Fibroblast of skin of back (primary cell): Measurements from ENCODE around the gene DOK4.
A peak's percentile ranks its signal among the peaks of the same experiment; 100 is the strongest.

Source experiments
- DNase-seq: peaks from one replicate; pipeline ENCODE4 v3.0.0-alpha.2; 2013

DOK4 gene

DNA sequence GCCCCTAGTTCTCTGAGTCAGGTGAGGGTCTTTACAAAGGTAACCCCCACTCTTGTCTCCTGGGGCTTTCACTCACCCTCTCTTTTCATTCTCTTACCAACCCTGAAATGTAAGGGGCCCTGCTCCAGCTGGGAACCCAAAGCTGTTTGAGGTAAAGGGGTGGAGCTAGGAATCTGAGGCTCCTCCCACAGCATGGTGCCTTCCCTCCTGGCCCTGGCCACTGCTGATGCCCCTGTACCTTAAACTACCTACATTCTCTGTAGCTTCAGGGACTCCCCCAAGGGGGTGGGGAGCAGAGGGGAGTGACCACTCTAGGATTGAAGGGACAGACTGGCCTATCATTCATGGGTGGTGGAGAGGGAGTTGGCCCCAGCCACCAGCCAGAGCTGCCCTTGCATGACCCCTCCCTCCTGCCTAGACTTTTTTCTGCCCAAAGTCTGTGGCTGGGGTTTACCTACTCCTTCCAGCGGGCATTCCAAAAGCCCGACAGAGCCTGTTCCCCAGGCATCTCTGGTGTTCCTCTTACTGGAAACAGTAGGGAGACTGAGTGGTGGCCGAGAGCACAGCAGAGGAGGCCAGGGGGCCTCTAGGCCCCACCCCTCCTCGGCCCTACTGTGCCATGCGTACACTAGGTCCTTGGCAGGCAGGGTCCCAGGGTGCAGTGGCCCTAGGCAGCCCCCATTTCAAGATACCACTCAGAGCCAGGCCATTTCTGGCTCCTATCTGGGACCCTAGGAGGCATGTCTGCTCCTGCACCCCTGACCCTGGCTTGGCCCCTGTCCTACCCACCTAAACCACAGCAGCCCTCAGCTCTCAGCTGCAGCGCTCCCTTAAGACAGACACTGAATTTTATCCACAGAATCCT is 9.5 kb downstream of the DOK4 start:
- no peak for DNase-seq

DNA sequence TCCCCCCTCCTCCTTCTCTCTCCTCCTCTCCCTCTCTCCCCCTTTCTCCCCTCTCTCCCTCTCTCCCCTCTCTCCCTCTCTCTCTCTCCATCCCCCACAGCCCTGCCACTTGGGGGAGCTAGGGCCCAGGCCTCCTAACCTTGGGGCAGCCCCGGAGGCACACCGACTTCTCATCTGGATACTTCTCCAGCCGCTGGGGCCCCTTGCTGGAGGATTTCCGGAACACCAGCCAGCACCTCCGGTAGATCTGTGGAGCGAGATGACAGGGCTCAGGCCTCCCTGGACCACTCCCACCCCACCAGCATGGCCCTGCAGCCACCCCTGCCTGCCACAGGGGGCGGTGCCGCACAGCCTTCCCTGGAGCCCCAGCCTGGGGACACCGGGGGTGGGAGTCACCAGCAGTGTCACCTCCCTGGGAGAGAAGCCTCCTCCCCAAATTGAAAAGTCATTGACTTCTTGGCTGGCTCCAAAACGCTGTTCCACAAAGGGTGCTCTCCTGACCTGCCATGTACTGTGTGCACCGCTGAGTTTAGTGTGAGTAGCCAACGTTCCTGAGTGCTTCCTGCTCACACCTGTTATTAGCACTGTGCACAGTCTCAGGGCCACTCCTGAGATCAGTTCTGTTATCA is 10.5 kb downstream of the DOK4 start:
- DNase-seq: peak; percentile 27

DNA sequence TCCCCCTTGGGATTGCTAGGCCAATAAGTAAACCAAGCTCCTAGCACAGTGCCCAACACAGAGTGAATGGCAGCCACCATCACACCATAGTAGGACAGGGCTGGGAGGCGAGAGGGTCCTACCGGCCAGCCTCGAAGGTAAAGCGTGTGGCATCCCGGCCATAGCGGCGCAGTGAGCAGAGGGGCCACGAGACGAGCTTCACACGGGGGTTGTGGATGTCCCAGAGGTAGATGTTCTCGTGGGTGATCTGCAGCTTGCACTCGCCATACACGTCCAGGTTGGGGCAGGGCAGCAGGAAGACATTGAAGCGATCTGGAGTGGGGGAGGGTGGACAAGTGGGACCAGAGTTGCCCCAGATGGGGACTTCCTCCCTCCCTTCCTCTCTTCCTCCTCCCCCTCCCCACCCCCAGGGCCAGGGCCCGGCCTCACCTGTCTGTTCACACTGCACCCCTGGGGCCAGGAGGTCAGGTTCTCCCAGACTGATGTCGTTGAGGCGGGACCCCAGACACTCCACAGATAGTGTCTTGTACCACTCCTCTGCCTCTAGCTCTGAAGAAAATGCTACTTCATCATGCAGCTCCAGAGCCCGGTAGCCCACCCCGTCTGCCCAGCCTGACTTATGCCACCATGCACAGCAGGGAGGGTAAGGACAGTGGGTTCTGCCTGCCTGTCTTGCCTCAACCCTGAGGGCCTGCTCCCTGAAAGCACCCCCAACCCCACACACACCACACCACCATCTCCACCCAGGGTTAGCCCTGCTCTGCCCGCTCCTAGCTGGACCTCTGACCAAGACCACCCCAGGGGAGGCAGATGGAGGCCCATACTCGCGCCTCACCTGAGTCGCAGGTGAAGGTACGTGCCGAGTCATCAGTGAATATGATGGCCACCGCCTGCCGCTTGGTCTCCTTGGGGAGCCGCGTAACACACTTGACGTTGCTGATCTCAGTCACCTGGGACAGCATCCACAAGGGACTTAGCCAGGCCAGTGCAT is 11.3 kb downstream of the DOK4 start:
- no peak for DNase-seq

DNA sequence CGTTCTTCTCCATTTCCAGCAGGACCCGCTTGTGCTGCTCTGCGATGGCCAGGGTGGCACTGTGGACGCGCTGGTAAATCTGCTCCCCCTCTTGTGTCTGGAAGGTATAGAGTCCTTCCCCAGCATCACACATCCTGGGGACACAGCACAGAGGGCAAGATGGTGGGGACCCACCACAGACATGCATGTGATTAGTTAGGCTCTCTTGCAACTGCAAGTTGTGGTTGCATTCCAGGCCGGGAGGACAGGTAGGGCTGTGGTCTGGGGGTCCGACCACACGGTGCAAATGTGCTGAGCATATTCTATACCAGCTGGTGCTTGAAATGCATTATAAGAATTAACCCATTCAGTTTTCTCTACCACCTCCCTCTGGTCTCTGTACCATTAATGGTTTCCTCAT is 12.4 kb downstream of the DOK4 start:
- no peak for DNase-seq

DNA sequence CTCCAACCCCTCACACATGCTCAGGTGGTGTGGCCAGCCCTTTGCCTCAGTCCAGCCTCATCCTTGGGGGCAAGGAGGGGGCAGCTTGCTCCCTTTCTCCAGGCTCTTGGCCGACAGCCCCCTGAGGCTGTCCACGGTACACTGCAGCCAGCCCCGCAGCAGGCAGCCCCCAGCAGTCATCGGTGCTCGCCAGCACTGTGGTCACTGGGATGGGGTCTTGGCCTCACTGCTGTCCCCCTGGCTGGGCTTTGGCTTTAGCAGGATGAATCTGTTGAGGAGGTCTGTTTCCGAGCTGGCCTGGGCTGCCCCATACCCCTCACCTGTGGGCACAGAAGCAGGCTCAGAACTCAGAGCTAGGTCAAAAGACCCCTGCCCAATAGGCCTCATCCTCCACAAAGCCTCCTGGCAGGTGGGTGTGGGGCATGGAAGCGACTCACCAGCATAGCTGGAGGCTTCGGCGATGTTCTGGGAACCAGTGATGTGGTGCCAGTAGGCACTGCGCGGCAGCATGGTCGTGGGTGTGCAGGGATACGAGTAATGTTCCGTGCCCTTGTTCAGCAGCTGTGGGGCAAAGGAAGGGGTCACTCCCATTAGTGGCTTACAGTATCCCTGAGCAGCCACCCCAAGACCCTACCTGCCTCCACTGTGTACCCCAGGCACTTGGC is 13.0 kb downstream of the DOK4 start:
- DNase-seq: no peak

DNA sequence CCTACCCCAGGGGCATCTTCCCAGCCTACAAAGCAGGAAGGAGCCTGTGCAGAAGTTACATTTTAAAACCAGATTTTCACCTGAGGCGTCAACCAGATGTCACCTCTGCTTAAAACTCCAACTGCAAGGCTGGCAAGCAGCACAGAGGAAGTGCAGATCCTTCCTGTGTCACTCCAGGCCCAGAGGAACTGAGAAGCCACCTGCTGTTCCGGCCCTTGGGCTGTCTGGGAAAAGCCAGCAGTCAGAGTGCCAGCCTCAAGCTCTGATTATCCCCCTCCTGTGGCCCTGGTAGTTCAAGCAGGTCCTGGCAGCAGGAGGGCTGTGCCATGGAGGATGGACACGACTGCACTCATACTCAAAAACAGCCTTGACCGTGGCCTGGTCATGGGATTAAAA is 13.6 kb downstream of the DOK4 start:
- no peak for DNase-seq

DNA sequence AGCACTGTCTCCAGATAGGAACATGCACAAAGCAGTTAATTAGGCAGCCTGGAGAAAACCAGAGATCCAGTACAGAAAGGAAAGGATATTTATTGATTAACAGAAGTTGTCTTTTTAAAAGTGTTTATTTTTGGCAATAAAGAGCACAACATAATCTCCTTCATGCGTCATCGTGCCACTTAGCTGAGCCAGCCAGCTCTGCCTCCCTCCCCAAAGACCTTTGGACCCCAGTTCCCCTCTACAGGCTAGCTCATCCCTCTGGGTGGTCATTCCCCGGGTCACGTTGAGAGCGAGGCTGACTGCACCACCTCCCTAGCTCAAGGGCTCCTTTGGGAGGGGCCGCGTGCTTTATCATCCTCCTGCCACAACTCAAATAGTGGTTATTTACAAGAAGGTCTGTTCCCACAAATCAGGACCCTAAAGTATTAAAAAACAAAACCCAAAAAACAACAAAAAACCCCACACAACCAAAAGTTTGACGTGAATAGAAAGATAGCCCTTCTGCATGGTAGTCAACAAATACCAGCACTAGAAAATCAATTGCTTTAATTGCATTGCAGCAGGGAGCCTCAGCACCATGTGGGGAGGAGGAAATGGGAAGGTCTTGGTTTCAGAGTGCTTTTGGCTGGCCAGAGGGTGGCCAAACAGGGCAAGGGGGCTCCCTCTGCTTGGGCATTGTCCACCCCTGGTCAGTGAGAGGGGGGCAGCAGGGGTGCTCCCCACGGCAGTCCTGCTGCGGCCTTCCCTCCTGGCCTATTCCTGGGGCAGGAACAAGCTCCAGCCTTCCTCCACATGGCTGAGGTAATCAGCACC is 14.2 kb downstream of the DOK4 start:
- no peak for DNase-seq

DNA sequence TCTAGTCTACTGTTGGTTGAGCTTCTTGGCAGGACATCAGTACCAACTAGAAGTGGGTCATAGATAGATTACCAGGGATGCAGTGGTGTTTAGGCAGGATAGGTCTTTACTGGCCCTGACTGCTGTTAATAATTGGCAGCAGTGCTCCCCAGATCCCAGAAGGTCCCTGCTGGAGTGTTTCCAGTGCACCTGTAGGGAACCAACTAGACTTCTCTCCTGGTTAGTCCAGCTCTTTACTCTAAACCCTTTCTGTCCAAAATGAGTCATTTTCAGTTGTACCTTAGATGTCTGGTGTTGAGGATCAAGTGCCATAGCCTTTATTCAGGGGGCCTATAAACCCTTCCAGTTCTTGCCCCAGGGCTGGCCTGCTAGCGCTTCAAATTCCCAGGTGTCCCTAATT is 15.1 kb downstream of the DOK4 start:
- no peak for DNase-seq

DNA sequence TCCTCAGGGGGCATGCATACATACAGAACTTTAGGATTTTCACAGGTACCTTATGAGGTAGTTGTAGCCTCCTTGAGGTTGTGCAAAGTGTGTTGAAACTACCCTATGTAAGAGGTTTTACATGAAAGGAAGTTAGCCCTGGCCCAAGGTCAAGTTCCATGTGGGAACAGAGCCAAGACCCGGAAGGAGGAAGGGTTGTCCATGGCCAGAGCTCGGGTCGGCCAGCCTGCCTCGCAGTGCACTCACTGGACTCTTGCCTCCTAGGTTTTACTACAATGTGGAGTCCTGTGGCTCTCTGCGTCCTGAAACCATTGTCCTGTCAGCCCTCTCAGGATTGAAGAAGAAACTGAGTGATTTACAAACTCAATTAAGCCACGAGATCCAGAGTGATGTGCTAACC is 15.6 kb downstream of the DOK4 start:
- no peak for DNase-seq

DNA sequence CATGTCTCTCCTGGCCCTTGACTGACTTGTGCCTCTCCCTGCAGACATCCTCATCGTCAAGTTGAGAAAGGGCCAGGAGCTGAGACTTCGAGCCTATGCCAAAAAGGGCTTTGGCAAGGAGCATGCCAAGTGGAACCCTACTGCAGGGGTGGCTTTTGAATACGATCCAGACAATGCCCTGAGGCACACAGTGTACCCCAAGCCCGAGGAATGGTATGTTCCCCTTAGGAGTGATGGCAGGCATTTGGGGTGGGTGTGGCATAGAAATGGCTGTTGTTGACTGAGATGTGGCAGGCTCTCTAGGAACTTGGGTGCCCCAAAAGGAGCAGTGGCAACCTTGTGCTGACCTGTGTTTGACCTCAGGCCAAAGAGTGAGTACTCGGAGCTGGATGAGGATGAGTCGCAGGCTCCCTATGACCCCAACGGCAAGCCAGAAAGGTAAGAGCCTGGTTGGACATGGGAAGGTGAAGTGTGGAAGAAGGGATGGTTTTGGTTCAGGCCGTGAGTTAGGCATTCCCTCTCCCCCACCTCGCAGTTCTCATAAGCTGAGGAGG is 16.3 kb downstream of the DOK4 start:
- no peak for DNase-seq

DNA sequence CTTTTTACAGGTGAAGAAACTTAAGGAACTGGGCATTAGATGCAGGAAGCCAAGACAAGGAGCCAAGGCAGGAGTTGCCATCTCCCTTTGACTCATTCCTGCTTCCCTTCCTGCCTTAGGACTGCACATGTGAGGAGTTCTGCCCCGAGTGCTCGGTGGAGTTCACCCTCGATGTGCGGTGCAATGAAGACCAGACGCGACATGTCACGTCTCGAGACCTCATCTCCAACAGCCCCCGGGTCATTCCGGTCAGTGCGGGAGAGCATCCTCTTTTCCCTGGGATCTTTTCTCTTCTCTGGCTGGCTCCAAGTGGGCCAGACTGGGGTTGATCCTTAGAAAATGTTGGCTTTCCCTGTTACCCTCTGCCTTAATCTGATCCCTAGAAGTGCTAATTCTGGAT is 17.2 kb downstream of the DOK4 start:
- no peak for DNase-seq

DNA sequence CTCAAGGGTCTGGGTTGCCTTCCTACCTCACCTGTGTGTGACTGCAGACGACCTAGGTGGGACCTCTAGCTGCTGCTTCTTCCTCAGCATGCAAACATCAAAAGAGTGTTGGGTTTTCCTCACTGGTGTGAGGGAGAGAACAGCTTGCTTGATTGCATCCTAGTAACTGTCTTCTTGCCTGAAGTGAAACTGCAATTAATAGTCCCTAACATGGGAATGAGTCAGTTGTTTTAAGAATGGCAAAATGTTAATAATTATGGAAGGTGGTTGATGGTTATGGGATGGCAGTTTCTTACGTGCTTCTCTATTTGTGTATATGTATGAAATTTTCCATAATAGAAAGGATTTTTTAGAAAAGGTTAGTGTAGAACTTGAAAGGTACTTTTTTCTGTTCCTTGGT is 17.9 kb downstream of the DOK4 start:
- no peak for DNase-seq

DNA sequence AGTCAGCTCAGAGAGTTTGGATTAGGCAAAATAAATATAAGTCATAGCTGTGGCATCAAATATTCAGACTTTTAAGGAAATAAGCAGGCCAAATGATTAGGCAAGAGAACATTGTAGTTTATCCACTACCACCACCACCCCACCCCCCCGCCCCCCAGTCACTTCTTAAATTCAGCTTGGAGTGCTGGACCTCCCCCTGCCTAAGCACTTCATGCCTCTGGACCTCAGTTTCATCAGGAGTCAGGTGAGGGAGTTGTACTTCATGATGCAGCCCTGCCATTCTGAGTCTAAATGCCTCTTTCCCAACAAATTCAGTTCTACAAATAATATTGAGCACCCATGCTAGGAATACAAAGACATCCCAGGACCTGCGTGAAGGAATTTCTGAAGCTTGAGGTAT is 21.8 kb downstream of the DOK4 start:
- DNase-seq: no peak

DNA sequence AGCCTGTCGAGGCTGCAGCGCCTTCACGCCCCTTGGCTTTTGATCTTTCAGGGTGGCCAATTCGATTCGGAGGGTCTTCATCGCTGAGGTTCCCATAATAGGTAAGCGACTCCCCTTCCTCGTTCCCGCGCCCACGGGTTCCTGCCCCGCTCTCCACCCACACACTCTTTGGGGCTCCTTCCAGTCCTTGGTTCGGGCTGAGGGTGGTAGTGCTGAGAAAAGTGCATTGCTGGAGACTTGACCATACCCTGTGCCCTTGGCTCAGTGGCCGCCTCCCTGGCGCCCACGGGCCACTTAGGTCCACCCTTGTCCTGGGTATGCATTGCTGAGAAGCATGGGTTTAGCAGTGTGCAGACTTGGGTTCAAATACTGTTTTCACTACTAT is 23.3 kb downstream of the DOK4 start:
- no peak for DNase-seq

DNA sequence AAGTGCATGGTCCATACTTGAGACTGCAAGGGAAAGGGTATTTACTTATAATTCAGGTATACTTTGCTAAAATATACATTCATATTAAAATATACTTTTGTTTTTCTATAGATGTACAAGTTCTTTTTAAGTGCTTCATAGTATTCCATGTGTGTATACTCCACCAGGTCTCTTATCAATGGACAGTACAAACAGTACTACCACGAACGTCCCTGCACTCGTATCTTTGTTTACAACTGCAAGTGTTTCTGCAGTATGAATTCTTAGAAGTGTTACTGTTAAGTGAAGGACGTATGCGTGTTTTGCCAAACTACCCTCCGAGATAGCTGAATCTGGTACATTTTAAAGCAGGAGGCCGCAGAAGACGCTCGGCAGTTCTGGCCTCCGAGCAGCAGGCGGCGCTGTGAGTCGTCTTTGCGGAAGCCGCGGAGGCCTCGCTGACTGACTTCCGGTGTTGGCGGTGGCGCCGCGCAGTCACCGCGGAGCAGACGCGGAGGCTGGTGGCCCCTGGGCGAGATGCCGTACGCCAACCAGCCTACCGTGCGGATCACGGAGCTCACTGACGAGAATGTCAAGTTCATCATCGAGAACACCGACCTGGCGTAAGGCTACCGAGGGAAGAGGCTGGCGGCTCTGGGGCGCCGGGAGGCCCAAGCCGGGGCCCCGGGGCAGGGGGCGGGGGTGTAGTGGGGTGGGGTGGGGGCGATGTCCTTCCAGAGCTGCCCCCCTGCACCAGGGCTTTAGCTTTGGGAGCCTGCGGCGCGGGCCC is 23.9 kb downstream of the DOK4 start, which contains the start of gene POLR2C:
Gene POLR2C (plus strand): TSS at position 471 of the 769 bp plus-strand sequence. CDS start 46 bp downstream, at position 517.
- DNase-seq: peak; percentile 82

DNA sequence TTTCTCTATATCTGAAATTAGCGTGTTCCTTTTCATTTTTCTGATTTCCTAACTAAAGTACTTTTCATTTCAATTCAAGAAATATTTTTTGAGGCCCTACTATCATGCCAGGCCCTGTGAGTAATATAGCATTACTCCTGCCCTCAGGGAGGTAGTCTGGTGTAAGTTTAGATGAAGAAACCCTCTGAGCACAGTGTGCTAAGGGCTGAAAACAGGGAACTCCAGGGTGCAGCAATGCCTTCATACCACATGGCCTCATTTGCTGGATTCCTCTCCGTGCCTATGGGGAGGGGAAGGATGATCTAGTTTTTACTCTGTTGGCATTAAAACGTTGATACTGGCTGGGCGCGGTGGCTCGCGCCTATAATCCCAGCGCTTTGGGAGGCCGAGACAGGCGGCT is 34.3 kb downstream of the DOK4 start:
- no peak for DNase-seq

DNA sequence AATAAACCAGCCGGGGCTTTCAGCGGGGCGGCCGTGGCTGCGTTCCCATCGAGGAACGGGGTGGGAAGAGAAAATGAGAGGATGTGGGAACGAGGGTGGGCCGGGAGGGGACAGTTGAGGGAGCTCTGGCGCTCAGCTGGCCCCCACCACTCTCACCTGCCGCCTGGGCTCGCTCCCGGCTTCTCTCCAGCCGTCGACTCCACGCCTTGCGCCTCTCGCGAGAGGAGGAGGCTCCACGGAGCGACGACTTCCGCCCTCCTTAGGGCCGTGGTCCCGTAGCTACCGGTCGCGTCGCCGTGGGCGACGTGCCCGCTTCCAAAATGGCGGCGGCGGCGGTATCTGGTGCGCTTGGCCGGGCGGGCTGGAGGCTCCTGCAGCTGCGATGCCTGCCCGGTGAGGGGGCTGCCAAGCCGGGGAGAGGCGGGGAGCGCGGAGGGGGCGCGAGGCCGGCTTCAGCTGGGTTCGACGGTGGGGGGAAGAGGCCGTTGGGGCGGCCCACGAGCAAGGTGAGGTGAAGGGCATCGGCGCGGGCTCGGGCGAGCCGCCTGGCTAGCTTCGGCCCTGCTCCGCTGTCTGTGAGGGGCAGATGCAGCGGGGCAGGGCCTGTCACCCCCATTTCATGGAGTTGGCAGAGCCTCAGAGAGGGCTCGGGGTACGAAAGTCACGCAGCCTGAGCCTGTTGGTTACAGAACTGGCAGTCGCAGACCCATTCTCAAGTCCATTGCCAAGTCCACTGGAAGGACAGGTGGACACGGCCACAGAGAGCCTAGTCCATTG is 38.9 kb downstream of the DOK4 start, which contains the start of the genes CIAPIN1 and COQ9:
Gene CIAPIN1 (minus strand): TSS at position 200 of the 777 bp plus-strand sequence. CDS start 6,457 bp downstream, outside the sequence.
Gene COQ9 (plus strand): TSS at position 294 of the 777 bp plus-strand sequence. CDS start 27 bp downstream, at position 321.
- peak; percentile 93 for DNase-seq

DNA sequence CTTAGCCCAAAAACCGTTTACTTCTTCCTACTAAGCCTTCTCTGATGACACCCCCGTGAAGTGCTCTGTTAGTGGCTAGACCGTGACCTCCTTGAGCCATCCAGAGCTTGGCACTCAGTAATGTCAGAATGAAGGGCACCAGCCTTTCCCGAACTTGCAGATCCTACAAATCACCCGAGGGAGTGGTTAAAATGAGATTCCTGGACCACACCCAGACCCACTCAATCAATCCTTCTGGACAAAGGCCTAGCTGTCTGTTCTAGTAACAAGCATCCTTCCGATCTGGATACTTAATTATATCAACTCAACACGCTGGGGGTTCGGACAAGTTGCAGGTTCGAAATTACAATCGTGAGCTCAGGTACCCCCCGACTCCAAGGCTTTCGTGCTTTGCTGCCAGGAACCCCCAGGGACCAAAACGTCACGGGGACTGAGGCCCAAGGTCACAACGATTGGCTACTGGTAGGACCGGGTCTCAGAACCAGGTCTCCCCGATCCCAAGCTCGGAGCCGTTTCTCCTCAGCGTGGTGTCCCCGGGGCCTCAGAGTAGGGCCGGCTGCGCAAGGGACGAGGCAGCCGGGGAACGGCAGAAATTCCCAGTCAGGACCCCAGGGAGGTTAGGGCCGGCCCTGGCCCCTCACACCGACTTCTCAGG is 39.6 kb downstream of the DOK4 start:
- DNase-seq: peak; percentile 41

DNA sequence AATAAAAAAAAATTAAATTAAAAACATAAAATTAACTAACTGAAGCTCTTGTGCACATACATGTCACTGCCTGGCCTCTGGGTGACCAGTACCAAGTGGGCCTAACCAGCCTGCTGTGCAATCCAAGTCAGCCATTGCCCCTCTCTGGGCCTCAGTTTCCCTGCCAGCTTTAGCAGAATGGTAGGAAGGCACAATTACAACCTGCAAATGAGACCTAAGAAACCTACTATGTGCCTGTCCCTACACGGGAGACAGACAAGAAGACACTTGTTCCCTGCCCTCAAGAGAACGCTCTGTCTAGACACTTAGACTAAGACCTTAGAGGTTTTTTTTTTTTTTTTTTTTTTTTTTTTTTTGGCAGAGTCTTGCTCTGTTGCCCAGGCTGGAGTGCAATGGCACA is 40.8 kb downstream of the DOK4 start:
- DNase-seq: no peak
